ENCODE data around the gene SPTBN5.

The SPTBN5 gene

DNA sequence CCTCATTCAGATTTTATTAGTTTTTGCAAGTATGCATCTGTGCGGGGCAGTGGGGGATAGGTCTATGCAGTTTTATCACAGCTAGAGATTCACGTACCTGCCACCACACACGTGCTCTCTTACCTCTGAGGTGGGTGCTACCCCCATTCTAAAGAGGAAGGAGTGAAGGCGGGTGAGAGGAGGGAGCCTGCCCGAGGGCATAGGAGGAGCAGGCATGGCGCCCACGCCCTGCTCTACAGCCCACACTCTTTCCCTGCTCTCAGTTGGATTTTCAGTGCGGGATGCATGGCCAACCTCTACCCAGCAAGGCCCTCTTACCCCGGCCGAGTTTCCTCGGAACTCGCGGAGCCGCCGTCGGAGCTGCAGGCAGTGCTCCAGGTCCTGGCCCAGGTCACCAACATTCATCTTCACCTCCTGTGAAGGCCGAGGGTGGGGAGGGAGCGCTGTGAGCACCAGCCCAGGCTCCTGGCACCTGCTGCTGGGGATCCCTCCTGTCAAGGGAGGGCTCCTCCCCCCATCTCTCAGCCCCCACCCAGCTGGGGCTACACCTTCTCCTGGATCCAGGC lies 28.3 kb downstream of the SPTBN5 start:
- H3K4me3 ChIP-seq (replicated peaks; ENCODE audit: low read depth, low read length), result no peak overlapping the region
- TF ChIP-seq, protein P1, sequence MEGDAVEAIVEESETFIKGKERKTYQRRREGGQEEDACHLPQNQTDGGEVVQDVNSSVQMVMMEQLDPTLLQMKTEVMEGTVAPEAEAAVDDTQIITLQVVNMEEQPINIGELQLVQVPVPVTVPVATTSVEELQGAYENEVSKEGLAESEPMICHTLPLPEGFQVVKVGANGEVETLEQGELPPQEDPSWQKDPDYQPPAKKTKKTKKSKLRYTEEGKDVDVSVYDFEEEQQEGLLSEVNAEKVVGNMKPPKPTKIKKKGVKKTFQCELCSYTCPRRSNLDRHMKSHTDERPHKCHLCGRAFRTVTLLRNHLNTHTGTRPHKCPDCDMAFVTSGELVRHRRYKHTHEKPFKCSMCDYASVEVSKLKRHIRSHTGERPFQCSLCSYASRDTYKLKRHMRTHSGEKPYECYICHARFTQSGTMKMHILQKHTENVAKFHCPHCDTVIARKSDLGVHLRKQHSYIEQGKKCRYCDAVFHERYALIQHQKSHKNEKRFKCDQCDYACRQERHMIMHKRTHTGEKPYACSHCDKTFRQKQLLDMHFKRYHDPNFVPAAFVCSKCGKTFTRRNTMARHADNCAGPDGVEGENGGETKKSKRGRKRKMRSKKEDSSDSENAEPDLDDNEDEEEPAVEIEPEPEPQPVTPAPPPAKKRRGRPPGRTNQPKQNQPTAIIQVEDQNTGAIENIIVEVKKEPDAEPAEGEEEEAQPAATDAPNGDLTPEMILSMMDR (IDR thresholded peaks at IDR 0.05; ENCODE audit: low read length, missing control alignments), result no peak
- DNase-seq (ENCODE audit: low read depth), result no peak

GRCh38 chr15:41862515-41863116 lies 31.2 kb downstream of the SPTBN5 start:
- no peak for DNase-seq (ENCODE audit: low read depth)
- no peak overlapping the region for H3K4me3 ChIP-seq (replicated peaks; ENCODE audit: low read depth, low read length)
- TF ChIP-seq, protein P1 (IDR thresholded peaks at IDR 0.05; ENCODE audit: low read length, missing control alignments), result no peak

GRCh38 chr15:41861736-41862356 lies 32.0 kb downstream of the SPTBN5 start:
- no peak for DNase-seq (ENCODE audit: low read depth)
- H3K4me3 ChIP-seq (replicated peaks; ENCODE audit: low read depth, low read length), result no peak overlapping the region
- TF ChIP-seq, protein P1 (IDR thresholded peaks at IDR 0.05; ENCODE audit: low read length, missing control alignments), result no peak

DNA sequence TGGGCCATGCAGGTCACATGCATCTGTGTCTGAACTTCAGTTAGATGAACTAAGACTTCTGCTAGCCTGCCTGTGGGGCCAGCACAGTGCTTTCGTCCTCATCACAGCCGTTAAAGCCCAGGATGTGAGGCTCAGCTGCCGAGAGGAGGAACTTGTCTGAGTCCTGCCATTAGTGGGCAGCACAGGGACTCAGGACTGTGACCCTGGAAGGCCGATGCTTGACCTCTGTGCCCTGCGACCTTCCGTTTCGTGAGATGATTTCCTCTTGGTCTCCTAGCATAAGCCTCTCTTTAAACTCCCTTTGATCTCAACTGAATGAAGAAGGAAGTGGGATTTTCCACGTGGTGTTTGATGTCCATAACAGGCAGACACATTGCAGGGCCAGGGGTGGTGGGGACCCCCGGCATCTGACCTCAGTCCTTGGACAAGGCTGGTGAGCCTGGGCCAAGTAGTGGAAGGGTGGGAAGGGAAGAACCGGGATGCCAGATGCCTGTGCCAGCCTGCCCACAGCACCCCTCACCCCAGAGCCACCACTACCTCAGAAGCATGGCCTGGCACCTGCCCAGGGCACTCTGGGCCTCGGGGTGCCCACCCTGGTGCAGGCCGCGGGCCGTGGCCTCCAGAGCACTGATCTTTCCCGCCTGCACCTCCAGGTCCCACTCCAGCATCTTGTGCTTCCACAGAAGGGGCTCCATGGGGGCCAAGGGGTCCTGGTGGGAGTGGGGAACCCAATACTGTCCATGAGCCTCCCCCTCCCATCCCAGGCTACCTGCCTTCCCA lies 33.6 kb downstream of the SPTBN5 start:
- no peak for DNase-seq (ENCODE audit: low read depth)
- TF ChIP-seq, protein P1 (IDR thresholded peaks at IDR 0.05; ENCODE audit: low read length, missing control alignments), result peak; percentile 15
- no peak overlapping the region for H3K4me3 ChIP-seq (replicated peaks; ENCODE audit: low read depth, low read length)

GRCh38 chr15:41858756-41859155 lies 35.1 kb downstream of the SPTBN5 start:
- no peak for DNase-seq (ENCODE audit: low read depth)
- TF ChIP-seq, protein P1 (IDR thresholded peaks at IDR 0.05; ENCODE audit: low read length, missing control alignments), result no peak
- H3K4me3 ChIP-seq (replicated peaks; ENCODE audit: low read depth, low read length), result no peak overlapping the region

- no peak overlapping the region for H3K4me3 ChIP-seq (replicated peaks; ENCODE audit: low read depth, low read length)
- no peak for DNase-seq (ENCODE audit: low read depth)
- TF ChIP-seq, protein P1 (IDR thresholded peaks at IDR 0.05; ENCODE audit: low read length, missing control alignments), result no peak
Measured at GRCh38 chr15:41857316-41857715, 36.5 kb downstream of the SPTBN5 start.

Data from fibroblast of pulmonary artery (primary cell).